Body of pancreas (tissue), 4 donors: ENCODE results near the gene DHX29. TPM values are rescaled to one million over a fixed set of nuclear protein-coding genes. Genes with fewer than 3 reads are reported as not detected.

Source experiments
- ATAC-seq: fragments of 150-250 bp; one replicate; pipeline ENCODE4 v1.9.1; 2016
- DNase-seq, 4 donors: peaks; one replicate each; pipeline ENCODE4 v3.0.0-alpha.2; 2019
- H3K27ac ChIP-seq, 4 donors: fragments of 200-600 bp; sonication (generic); 1 replicate in 3 of 4; 2 replicates in 1 of 4; pipeline versions ENCODE4 v1.5.1 to v1.6.1; 2016 to 2019; ENCODE audit warnings: mild to moderate bottlenecking in 1 of 4, mixed read lengths in 1 of 4, moderate library complexity in 1 of 4
- H3K27me3 ChIP-seq, 2 donors: fragments of 200-600 bp; sonication (generic); one replicate each; pipeline ENCODE4 v1.6.0; 2016; ENCODE audit warnings: mild to moderate bottlenecking in 1 of 2
- H3K36me3 ChIP-seq, 2 donors: fragments of 200-600 bp; sonication (generic); replicated peaks in 1 of 2; 2 replicates each; pipeline ENCODE4 v1.5.1; 2016; ENCODE audit warnings: low read depth in 2 of 2; ENCODE audit not compliant: insufficient read depth in 1 of 2
- H3K4me1 ChIP-seq: fragments of 200-600 bp; sonication (generic); one replicate; pipeline ENCODE4 v1.6.0; 2016
- H3K4me3 ChIP-seq, 2 donors: fragments of 200-600 bp; sonication (generic); 1 replicate in 1 of 2; 2 replicates in 1 of 2; pipeline ENCODE4 v1.5.1; 2016 to 2019
- H3K9me3 ChIP-seq, 3 donors: fragments of 200-600 bp; sonication (generic); 1 replicate in 2 of 3; 2 replicates in 1 of 3; pipeline ENCODE4 v1.5.1; 2016
- CTCF ChIP-seq, 7 experiments: fragments of 450-650 bp in 4 of 7; fragments of 200-600 bp in 3 of 7; sonication (generic) in 3 of 7; IDR thresholded peaks; one replicate each; pipeline ENCODE4 v1.5.1; 2016 to 2019; ENCODE audit warnings: antibody characterized with exemption in 7 of 7
- POLR2A ChIP-seq, 3 donors: fragments of 450-650 bp; IDR thresholded peaks; one replicate each; pipeline ENCODE4 v1.6.1; 2016; ENCODE audit warnings: antibody characterized with exemption in 3 of 3, mild to moderate bottlenecking in 2 of 3
- WGBS, 2 donors: methylation state at CpG; one replicate each; pipeline ENCODE4 v1.1.5; 2017; 5-methylcytosine and 5-hydroxymethylcytosine counted together
- intact Hi-C: fragments of 100-400 bp; cut with DNase I; formaldehyde crosslinking; loops from one replicate; pipeline ENCODE4 v1.15.1; 2023
- total RNA-seq, 2 donors: library from RNA; depleted of rRNA; stranded (reverse); fragments of >200 nt; gene quantifications; one replicate each; pipeline ENCODE4 v1.1.0, GENCODE V29; 2016

DHX29 gene
- total RNA-seq, 2 donors from 2014 or later = 11.9 to 25.4 TPM

GRCh38 chr5:55220433-55221185 lies 86.9 kb downstream of the DHX29 start:
- Histone ChIP-seq H3K4me3 (no peak overlapping the region), H3K27me3 (no peaks in the 10 kb centered on the region), H3K9me3 (no peaks in the 10 kb centered on the region), H3K4me1 (peaks cover 35% of the 10 kb centered on the region), H3K36me3 (no peaks in the 10 kb centered on the region), H3K27ac (peak overlapping the region in 2 of 4 donors; percentile 1 to 6)
- ATAC-seq (no peak), DNase-seq (peak in 3 of 4 donors; percentile 20 to 40 (median 21))
- intact Hi-C loops = no loop called here
- TF ChIP-seq CTCF (IDR thresholded peaks at IDR 0.05) (peak in 1 of 7 experiments; percentile 9), POLR2A (IDR thresholded peaks at IDR 0.05) (no peak)
- WGBS, 2 donors = 40 to 51% methylated on average over 37 to 57 of the region's 62 CpGs

DNA sequence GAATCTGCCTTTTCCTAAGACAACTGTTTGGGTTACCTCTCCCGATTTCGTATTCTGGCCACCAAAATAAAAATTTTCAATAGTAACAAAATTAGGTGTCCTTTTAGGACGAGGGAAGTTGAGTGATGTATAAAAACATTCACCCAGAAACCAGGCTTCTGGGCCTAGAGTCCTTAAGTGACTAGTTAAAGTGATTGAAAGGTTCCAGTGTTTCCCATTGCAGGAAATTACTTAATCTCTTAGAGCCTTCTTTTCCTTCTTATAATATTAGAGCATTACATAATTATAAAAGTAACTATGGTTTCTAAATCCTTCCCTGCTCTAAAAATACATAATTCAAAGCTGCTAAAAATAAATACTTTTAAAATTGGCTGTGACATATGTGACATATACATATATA lies 87.7 kb downstream of the DHX29 start:
- H3K27ac ChIP-seq = peak overlapping the region in 3 of 4 donors; percentile 2 to 68 (median 37)
- no peaks in the 10 kb centered on the region for H3K36me3 ChIP-seq
- H3K9me3 ChIP-seq = no peaks in the 10 kb centered on the region
- H3K27me3 ChIP-seq = no peaks in the 10 kb centered on the region
- 55% methylated on average over 3 of the region's 3 CpGs for WGBS, 2 donors
- intact Hi-C loops = no loop called here
- ATAC-seq (no peak), DNase-seq (no peak)
- TF ChIP-seq POLR2A (IDR thresholded peaks at IDR 0.05) (no peak), CTCF (IDR thresholded peaks at IDR 0.05) (no peak)
- peaks cover 35% of the 10 kb centered on the region for H3K4me1 ChIP-seq
- H3K4me3 ChIP-seq = no peak overlapping the region

- Histone ChIP-seq H3K4me3 (no peak overlapping the region), H3K36me3 (no peaks in the 10 kb centered on the region), H3K27me3 (no peaks in the 10 kb centered on the region), H3K4me1 (peaks cover 35% of the 10 kb centered on the region), H3K9me3 (no peaks in the 10 kb centered on the region), H3K27ac (peak overlapping the region in 3 of 4 donors; percentile 37 to 68 (median 54))
- WGBS, 2 donors = 9 to 11% methylated on average over 4 of the region's 4 CpGs
- ATAC-seq (peak; percentile 99), DNase-seq (peak; percentile 96 to 99 (median 97))
- intact Hi-C loops = no loop called here
- peak in 2 of 7 experiments; percentile 13 to 31 for TF ChIP-seq CTCF (IDR thresholded peaks at IDR 0.05)
- TF ChIP-seq POLR2A (IDR thresholded peaks at IDR 0.05) = no peak
Observed at GRCh38 chr5:55218967-55219366, 88.5 kb downstream of the DHX29 start.

GRCh38 chr5:55211184-55211874 lies 96.2 kb downstream of the DHX29 start:
- ATAC-seq (no peak), DNase-seq (no peak)
- WGBS, 2 donors = 69 to 72% methylated on average over 2 of the region's 2 CpGs
- Histone ChIP-seq H3K9me3 (no peaks in the 10 kb centered on the region), H3K27me3 (no peaks in the 10 kb centered on the region), H3K27ac (no peak overlapping the region), H3K4me3 (no peak overlapping the region), H3K36me3 (no peaks in the 10 kb centered on the region), H3K4me1 (no peaks in the 10 kb centered on the region)
- no peak for TF ChIP-seq CTCF (IDR thresholded peaks at IDR 0.05)
- no peak for TF ChIP-seq POLR2A (IDR thresholded peaks at IDR 0.05)
- intact Hi-C loops = no loop called here

Other genes starting within 250 kb of the DHX29 start
- not detected for gene GZMA, start 205.0 kb downstream of the DHX29 start, total RNA-seq
- 1 to 10 TPM in 1 of 2 donors, under 1 TPM in 1; 0.99 to 6.7 TPM for gene GPX8, start 147.5 kb downstream of the DHX29 start, total RNA-seq
- not detected for gene CDC20B, start 134.5 kb downstream of the DHX29 start, total RNA-seq
- gene MCIDAS, start 80.4 kb downstream of the DHX29 start, total RNA-seq = 1 to 10 TPM in 1 of 2 donors, not detected in 1; 1.3 TPM
- gene CCNO, start 74.1 kb downstream of the DHX29 start, total RNA-seq = 10 to 100 TPM in 1 of 2 donors, 1 to 10 TPM in 1; 7.3 to 10.5 TPM
- gene MTREX, start 295 bp upstream of the DHX29 start, total RNA-seq = 10 to 100 TPM; 35.5 to 36.9 TPM
- gene PLPP1, start 227.3 kb upstream of the DHX29 start, total RNA-seq = 100 to 1,000 TPM in 1 of 2 donors, 10 to 100 TPM in 1; 88.2 to 227 TPM